AG04450 (cell line): ENCODE results near the gene CPEB1. TPM values are rescaled to one million over a fixed set of nuclear protein-coding genes. Genes with fewer than 3 reads are reported as not detected.

ENCODE experiments used
- CTCF ChIA-PET: fragments of 300-600, 350-600 bp; formaldehyde crosslinking; extraction: SDS; loops from one replicate; lab custom pipeline; 2022; ENCODE audit warnings: antibody characterized with exemption, inconsistent platforms; lab: Charles Lee
- POLR2A ChIA-PET: fragments of 350-600 bp; formaldehyde crosslinking; extraction: SDS; loops from one replicate; lab custom pipeline; 2021; ENCODE audit warnings: antibody characterized with exemption, inconsistent platforms; lab: Yijun Ruan, JAX
- DNase-seq: peaks from one replicate; pipeline ENCODE4 v3.0.0-alpha.2; 2011; ENCODE audit warnings: low read depth, low spot score
- H3K27ac ChIP-seq: one replicate; pipeline ENCODE4 v1.5.1; 2012; ENCODE audit warnings: low read depth, low read length, control low read depth
- H3K27me3 ChIP-seq: one replicate; pipeline ENCODE4 v1.6.0; 2012; ENCODE audit warnings: low read length; ENCODE audit not compliant: control insufficient read depth, insufficient read depth
- H3K4me3 ChIP-seq: 2 replicates; pipeline ENCODE4 v1.5.1; 2011; ENCODE audit warnings: mild to moderate bottlenecking, low read depth, low read length, control low read depth
- H3K9me3 ChIP-seq: 2 replicates; pipeline ENCODE4 v1.5.1; 2012; ENCODE audit warnings: low read length; ENCODE audit not compliant: control insufficient read depth, insufficient read depth
- CTCF ChIP-seq: IDR thresholded peaks from 2 replicates; pipeline ENCODE4 v1.5.1; 2011; ENCODE audit warnings: low read depth, low read length, control low read depth, inconsistent platforms
- polyA plus RNA-seq: library from polyadenylated mRNA; depleted of rRNA; stranded (reverse); fragments of >200 nt; gene quantifications from 2 replicates; pipeline ENCODE4 v1.2.3, GENCODE V29; 2011

The CPEB1 gene
- polyA plus RNA-seq, 1 experiment = 8.3 TPM

- no peaks in the 10 kb centered on the region for H3K27me3 ChIP-seq
- no peaks in the 10 kb centered on the region for H3K9me3 ChIP-seq
- no peak for DNase-seq
- ChIA-PET POLR2A (no interaction called here), CTCF (no interaction called here)
- no peak for TF ChIP-seq CTCF
- H3K27ac ChIP-seq = no peak overlapping the region
- H3K4me3 ChIP-seq = no peak overlapping the region
Measured at GRCh38 chr15:82553846-82554245, 93.3 kb downstream of the CPEB1 start.

GRCh38 chr15:82552861-82553260 lies 94.3 kb downstream of the CPEB1 start:
- H3K9me3 ChIP-seq = no peaks in the 10 kb centered on the region
- DNase-seq = no peak
- no peak overlapping the region for H3K4me3 ChIP-seq
- POLR2A ChIA-PET = no interaction called here
- no peak for TF ChIP-seq CTCF
- no peaks in the 10 kb centered on the region for H3K27me3 ChIP-seq
- CTCF ChIA-PET = no interaction called here
- H3K27ac ChIP-seq = no peak overlapping the region

GRCh38 chr15:82551646-82552247 lies 95.4 kb downstream of the CPEB1 start:
- no peak overlapping the region for H3K27ac ChIP-seq
- H3K27me3 ChIP-seq = no peaks in the 10 kb centered on the region
- ChIA-PET POLR2A (no interaction called here), CTCF (no interaction called here)
- no peak for TF ChIP-seq CTCF
- no peaks in the 10 kb centered on the region for H3K9me3 ChIP-seq
- no peak overlapping the region for H3K4me3 ChIP-seq
- no peak for DNase-seq

- Histone ChIP-seq H3K4me3 (no peak overlapping the region), H3K27me3 (no peaks in the 10 kb centered on the region), H3K27ac (no peak overlapping the region), H3K9me3 (no peaks in the 10 kb centered on the region)
- no peak for TF ChIP-seq CTCF
- ChIA-PET POLR2A (no interaction called here), CTCF (no interaction called here)
- DNase-seq = no peak
Measured at GRCh38 chr15:82549199-82549665, 97.9 kb downstream of the CPEB1 start.

- ChIA-PET CTCF (no interaction called here), POLR2A (no interaction called here)
- no peaks in the 10 kb centered on the region for H3K27me3 ChIP-seq
- no peaks in the 10 kb centered on the region for H3K9me3 ChIP-seq
- no peak overlapping the region for H3K27ac ChIP-seq
- no peak overlapping the region for H3K4me3 ChIP-seq
- DNase-seq = no peak
- no peak for TF ChIP-seq CTCF
Measured at GRCh38 chr15:82548700-82549099, 98.5 kb downstream of the CPEB1 start.
